K562 (cell line): Measurements from ENCODE around the gene SLC27A6. TPM values are rescaled to one million over a fixed set of nuclear protein-coding genes. Genes with fewer than 3 reads are reported as not detected.

Experiments used
- ATAC-seq: fragments of 200-7000 bp; cut with Tn5 transposase; 3 replicates; pipeline ENCODE4 v1.9.1; 2020; ENCODE audit warnings: moderate library complexity
- BruUV-seq: library from RNA; stranded (reverse); fragments of 400-500 nt; replicated peaks from 2 replicates; lab custom pipeline; 2021; lab: Mats Ljungman, UMichigan
- CTCF ChIA-PET: fragments of 300-600 bp; formaldehyde crosslinking; extraction: SDS; loops from one replicate; lab custom pipeline; 2021; ENCODE audit warnings: low intra/inter-chr PET ratio; lab: Yijun Ruan, JAX
- POLR2A ChIA-PET: fragments of 300-600, 350-650 bp; sonication (Branson Sonifier 250); formaldehyde crosslinking; extraction: SDS; loops from one replicate; lab custom pipeline; 2021; ENCODE audit warnings: antibody characterized with exemption, inconsistent platforms; lab: Yijun Ruan, JAX
- DNase-seq, 4 experiments: peaks; one replicate each; pipeline versions ENCODE4 v3.0.0 to v3.0.0-alpha.2; 2011 to 2018; ENCODE audit warnings: low spot score in 3 of 4, mixed read lengths in 3 of 4; ENCODE audit errors: extremely low read depth in 1 of 4
- FAIRE-seq: peaks from 2 replicates; lab custom pipeline; 2011; peaks lifted over from hg19 to GRCh38; lab: Jason Lieb, UNC
- H2AFZ ChIP-seq: 2 replicates; pipeline ENCODE4 v1.6.0; 2011; ENCODE audit warnings: low read depth, low read length, control low read depth, inconsistent platforms
- H3K27ac ChIP-seq: fragments of 200-600 bp; 3 replicates; pipeline ENCODE4 v1.8.0; 2011; ENCODE audit warnings: low read depth, mild to moderate bottlenecking, control low read depth, inconsistent platforms, low read length, moderate library complexity, mixed read lengths; ENCODE audit errors: extremely low read depth
- H3K27me3 ChIP-seq, 2 experiments: fragments of 300-600 bp in 1 of 2; 2 replicates in 1 of 2; 3 replicates in 1 of 2; pipeline versions ENCODE4 v1.6.0 to v1.8.0; 2011; ENCODE audit warnings: inconsistent platforms in 2 of 2, low read length in 2 of 2, mild to moderate bottlenecking in 1 of 2, mixed read lengths in 1 of 2, moderate library complexity in 1 of 2; ENCODE audit not compliant: control insufficient read depth in 2 of 2, insufficient read depth in 2 of 2
- H3K36me3 ChIP-seq: fragments of 300-600 bp; 3 replicates; pipeline ENCODE4 v1.8.0; 2011; ENCODE audit warnings: mild to moderate bottlenecking, low read length, inconsistent platforms; ENCODE audit not compliant: control insufficient read depth, insufficient read depth
- H3K4me1 ChIP-seq, 2 experiments: fragments of 200-600 bp in 1 of 2; replicated peaks in 1 of 2; 2 replicates in 1 of 2; 3 replicates in 1 of 2; pipeline versions ENCODE4 v1.5.1 to v1.8.0; 2011; ENCODE audit warnings: inconsistent platforms in 2 of 2, low read length in 2 of 2, mild to moderate bottlenecking in 1 of 2, mixed read lengths in 1 of 2, moderate library complexity in 1 of 2; ENCODE audit not compliant: control insufficient read depth in 2 of 2, insufficient read depth in 2 of 2
- H3K4me2 ChIP-seq: 2 replicates; pipeline ENCODE4 v1.6.1; 2011; ENCODE audit warnings: low read length, control low read depth, inconsistent platforms, mixed read lengths; ENCODE audit not compliant: insufficient read depth
- H3K4me3 ChIP-seq: fragments of 200-600 bp; sonication (generic), shearing (Covaris generic); 2 replicates; pipeline ENCODE4 v1.5.1; 2016; ENCODE audit warnings: control low read depth, inconsistent platforms
- H3K79me2 ChIP-seq: fragments of 200-600 bp; 3 replicates; pipeline ENCODE4 v1.8.0; 2011; ENCODE audit warnings: low read length, inconsistent platforms; ENCODE audit not compliant: control insufficient read depth, insufficient read depth
- H3K9ac ChIP-seq, 2 experiments: 2 replicates each; pipeline versions ENCODE4 v1.6.0 to v1.6.1; 2011; ENCODE audit warnings: low read depth in 2 of 2, low read length in 2 of 2, control low read depth in 1 of 2, inconsistent platforms in 1 of 2, mild to moderate bottlenecking in 1 of 2, mixed read lengths in 1 of 2; ENCODE audit not compliant: insufficient read depth in 1 of 2
- H3K9me1 ChIP-seq: one replicate; pipeline ENCODE4 v1.6.0; 2011; ENCODE audit warnings: inconsistent platforms, mild to moderate bottlenecking, low read length, moderate library complexity; ENCODE audit not compliant: control insufficient read depth, insufficient read depth
- H3K9me3 ChIP-seq: replicated peaks from 2 replicates; pipeline ENCODE4 v1.5.1; 2011; ENCODE audit warnings: low read depth, low read length, inconsistent platforms; ENCODE audit not compliant: control insufficient read depth, insufficient read depth
- H4K20me1 ChIP-seq: replicated peaks from 2 replicates; pipeline ENCODE4 v1.6.1; 2011; ENCODE audit warnings: low read length, inconsistent platforms, mixed read lengths; ENCODE audit not compliant: control insufficient read depth, insufficient read depth
- CBFA2T2 ChIP-seq: fragments of 450-650 bp; conservative IDR thresholded peaks from 2 replicates; pipeline ENCODE4 v1.6.1; 2017; ENCODE audit warnings: mild to moderate bottlenecking
- HDAC6 ChIP-seq: IDR thresholded peaks from 2 replicates; pipeline ENCODE4 v1.6.1; 2012; ENCODE audit warnings: low read depth, mild to moderate bottlenecking, control low read depth, inconsistent platforms, low read length, moderate library complexity
- HNRNPL ChIP-seq: fragments of 200-400 bp; formaldehyde crosslinking; IDR thresholded peaks from 2 replicates; pipeline ENCODE4 v1.6.1; 2017; ENCODE audit warnings: low read depth, mild to moderate bottlenecking, low read length
- NCOA2 ChIP-seq, 2 experiments: fragments of 450-650 bp; IDR thresholded peaks; 2 replicates each; pipeline ENCODE4 v1.6.1; 2018; ENCODE audit warnings: mild to moderate bottlenecking in 2 of 2, moderate library complexity in 1 of 2; ENCODE audit not compliant: partially characterized antibody in 2 of 2
- POLR2A ChIP-seq: fragments of 450-650 bp; conservative IDR thresholded peaks from 2 replicates; pipeline ENCODE4 v1.6.1; 2016
- TCF7 ChIP-seq: sonication (generic); IDR thresholded peaks from 2 replicates; pipeline ENCODE4 v1.6.1; 2016; ENCODE audit warnings: antibody characterized with exemption, borderline replicate concordance
- TRIM24 ChIP-seq, 2 experiments: fragments of 450-650 bp; IDR thresholded peaks; 2 replicates each; pipeline ENCODE4 v1.6.1; 2016
- ZNF347 ChIP-seq: fragments of 450-650 bp; formaldehyde crosslinking; IDR thresholded peaks from 2 replicates; pipeline ENCODE4 v1.4.0; 2020; ENCODE audit warnings: low read depth, mild to moderate bottlenecking, moderate library complexity
- WGBS: fragments of 100-300 bp; shearing (Covaris generic); methylation state at CpG from one replicate; pipeline ENCODE4 v1.1.6; 2016; ENCODE audit warnings: low coverage, mixed read lengths; ENCODE audit not compliant: insufficient coverage; ENCODE audit errors: missing lambda C conversion rate; 5-methylcytosine and 5-hydroxymethylcytosine counted together
- in situ Hi-C: fragments of 300-500 bp; cut with MboI; formaldehyde crosslinking; loops from 4 replicates; pipeline ENCODE4 v1.15.0; 2018; ENCODE audit warnings: inconsistent platforms, mixed read lengths
- intact Hi-C: fragments of 100-400 bp; cut with micrococcal nuclease; formaldehyde crosslinking; loops from 2 replicates; pipeline ENCODE4 v1.14.2; 2022
- polyA plus RNA-seq, 8 experiments: library from polyadenylated mRNA; depleted of rRNA in 4 of 8; stranded (reverse) in 5 of 8; unstranded in 3 of 8; fragments of >200 nt; fragmentation: Nextera tagmentation in 2 of 8; fragmentation: Illumina TruSeq in 1 of 8; extraction: Ambion mirVana in 2 of 8; extraction: Trizol in 1 of 8; gene quantifications; 2 replicates each; pipeline versions ENCODE4 v1.2.1 to v1.2.3, GENCODE V29; 2011 to 2014; ENCODE audit warnings: inconsistent platforms in 1 of 8, missing spikeins in 1 of 8
- total RNA-seq, 7 experiments: library from RNA; depleted of rRNA in 6 of 7; stranded (reverse); fragments of >200 nt in 6 of 7; fragmentation: Illumina TruSeq in 2 of 7; extraction: Trizol in 2 of 7; gene quantifications; 2 replicates each; pipeline versions ENCODE4 v1.2.1 to v1.2.3, GENCODE V29; 2011 to 2021; ENCODE audit warnings: low replicate concordance in 1 of 7
- TF ChIP-seq, protein P1 (sequence below), 2 experiments: IDR thresholded peaks; 2 replicates each; pipeline ENCODE4 v1.6.1; 2011; ENCODE audit warnings: borderline replicate concordance in 1 of 2, control low read depth in 1 of 2, low read depth in 1 of 2, low read length in 1 of 2, mild to moderate bottlenecking in 1 of 2, mixed read lengths in 1 of 2, moderate library complexity in 1 of 2; ENCODE audit not compliant: insufficient read depth in 1 of 2, insufficient read length in 1 of 2, poor library complexity in 1 of 2, severe bottlenecking in 1 of 2; ENCODE audit errors: extremely low read depth in 1 of 2
- TF ChIP-seq, protein P2 (sequence below): fragments of 250-450 bp; sonication (Bioruptor Pico); IDR thresholded peaks from 2 replicates; pipeline ENCODE4 v1.5.1; 2021; ENCODE audit warnings: mild to moderate bottlenecking
- TF ChIP-seq, protein P3 (sequence below): fragments of 150-350 bp; IDR thresholded peaks from 2 replicates; pipeline ENCODE4 v1.6.1; 2014; ENCODE audit warnings: low read depth, mild to moderate bottlenecking, low read length, borderline replicate concordance
- TF ChIP-seq, protein P4 (sequence below): fragments of 250-450 bp; sonication (Bioruptor Pico); IDR thresholded peaks from 2 replicates; pipeline ENCODE4 v1.4.0; 2020; ENCODE audit warnings: mild to moderate bottlenecking, moderate library complexity, borderline replicate concordance

SLC27A6 gene
- total and polyA plus RNA-seq, 9 of the 15 experiments (the other 6 are each of a cell fraction or from before 2014, with no cell fraction given) = 0.56 to 1.9 (median 1.2) TPM

DNA sequence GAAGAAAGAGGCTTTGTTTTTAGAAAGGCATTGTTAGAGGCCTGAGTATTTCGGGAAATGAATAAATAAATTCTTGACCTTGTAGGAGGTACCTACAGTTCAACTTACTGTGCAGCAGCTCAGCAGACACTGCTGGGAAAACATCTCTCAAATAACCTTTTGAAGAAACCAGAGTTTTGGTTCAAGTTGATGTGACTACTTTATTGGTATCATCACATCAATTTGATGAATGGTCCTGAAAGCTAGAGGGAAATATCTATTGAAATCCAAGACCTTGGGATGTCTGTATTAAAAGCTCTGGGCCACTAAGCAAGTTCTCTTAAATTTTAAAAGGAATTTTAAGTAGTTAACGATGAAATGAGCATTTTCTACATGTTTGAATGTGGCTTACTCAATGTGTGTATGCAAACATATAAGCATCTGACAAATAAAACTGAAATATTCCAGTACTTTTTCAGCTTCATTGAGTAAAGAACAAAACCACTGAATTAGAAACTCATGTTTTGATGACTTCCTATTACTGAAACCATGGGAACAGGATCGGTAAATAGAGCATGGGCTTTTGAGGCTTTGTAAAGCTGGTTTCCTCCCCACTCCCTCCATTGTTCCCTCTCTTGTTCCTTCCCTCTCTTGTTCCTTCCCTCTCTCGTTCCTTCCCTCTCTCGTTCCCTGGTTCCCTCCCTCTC, 36.7 kb downstream of the SLC27A6 start:
- Histone ChIP-seq H3K79me2 (no peaks in the 10 kb centered on the region), H3K36me3 (no peaks in the 10 kb centered on the region), H2AFZ (no peak overlapping the region), H3K4me1 (peaks cover 0 to 4% of the 10 kb centered on the region in 2 experiments; a peak in 2 of 5 replicates), H3K9ac (no peak overlapping the region), H3K27me3 (no peaks in the 10 kb centered on the region), H3K4me2 (no peak overlapping the region), H3K9me1 (no peaks in the 10 kb centered on the region), H3K4me3 (no peak overlapping the region), H3K9me3 (no peaks in the 10 kb centered on the region), H3K27ac (no peak overlapping the region), H4K20me1 (no peaks in the 10 kb centered on the region)
- DNase-seq = no peak
- BruUV-seq = no TSS peak
- in situ Hi-C loops = no loop called here
- POLR2A ChIA-PET = no interaction called here
- ATAC-seq = no peak
- FAIRE-seq = no peak
- intact Hi-C loops = no loop called here
- WGBS = 0% methylated on average over 3 of the region's 5 CpGs
- CTCF ChIA-PET = no interaction called here
- no peak for TF ChIP-seq ZNF347 (CRISPR knock-in tag)
- no peak for TF ChIP-seq TRIM24 (IDR thresholded peaks at IDR 0.05)
- TF ChIP-seq HNRNPL = no peak
- TF ChIP-seq HDAC6 = no peak
- no peak for TF ChIP-seq NCOA2 (IDR thresholded peaks at IDR 0.05; ENCODE audit: partially characterized antibody in 2 of 2)
- TF ChIP-seq CBFA2T2 = no peak
- TF ChIP-seq, protein P1, sequence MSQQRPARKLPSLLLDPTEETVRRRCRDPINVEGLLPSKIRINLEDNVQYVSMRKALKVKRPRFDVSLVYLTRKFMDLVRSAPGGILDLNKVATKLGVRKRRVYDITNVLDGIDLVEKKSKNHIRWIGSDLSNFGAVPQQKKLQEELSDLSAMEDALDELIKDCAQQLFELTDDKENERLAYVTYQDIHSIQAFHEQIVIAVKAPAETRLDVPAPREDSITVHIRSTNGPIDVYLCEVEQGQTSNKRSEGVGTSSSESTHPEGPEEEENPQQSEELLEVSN (IDR thresholded peaks at IDR 0.05; ENCODE audit: borderline replicate concordance in 1 of 2, extremely low read depth in 1 of 2, insufficient read depth in 1 of 2, insufficient read length in 1 of 2, low read depth in 1 of 2, low read length in 1 of 2, poor library complexity in 1 of 2, severe bottlenecking in 1 of 2) = no peak
- TF ChIP-seq, protein P2, sequence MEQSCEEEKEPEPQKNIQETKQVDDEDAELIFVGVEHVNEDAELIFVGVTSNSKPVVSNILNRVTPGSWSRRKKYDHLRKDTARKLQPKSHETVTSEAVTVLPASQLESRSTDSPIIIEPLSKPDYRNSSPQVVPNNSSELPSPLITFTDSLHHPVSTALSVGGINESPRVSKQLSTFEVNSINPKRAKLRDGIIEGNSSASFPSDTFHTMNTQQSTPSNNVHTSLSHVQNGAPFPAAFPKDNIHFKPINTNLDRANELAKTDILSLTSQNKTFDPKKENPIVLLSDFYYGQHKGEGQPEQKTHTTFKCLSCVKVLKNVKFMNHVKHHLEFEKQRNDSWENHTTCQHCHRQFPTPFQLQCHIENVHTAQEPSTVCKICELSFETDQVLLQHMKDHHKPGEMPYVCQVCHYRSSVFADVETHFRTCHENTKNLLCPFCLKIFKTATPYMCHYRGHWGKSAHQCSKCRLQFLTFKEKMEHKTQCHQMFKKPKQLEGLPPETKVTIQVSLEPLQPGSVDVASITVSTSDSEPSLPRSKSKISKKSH (CRISPR knock-in tag) = no peak
- TF ChIP-seq TCF7 = no peak
- TF ChIP-seq, protein P3, sequence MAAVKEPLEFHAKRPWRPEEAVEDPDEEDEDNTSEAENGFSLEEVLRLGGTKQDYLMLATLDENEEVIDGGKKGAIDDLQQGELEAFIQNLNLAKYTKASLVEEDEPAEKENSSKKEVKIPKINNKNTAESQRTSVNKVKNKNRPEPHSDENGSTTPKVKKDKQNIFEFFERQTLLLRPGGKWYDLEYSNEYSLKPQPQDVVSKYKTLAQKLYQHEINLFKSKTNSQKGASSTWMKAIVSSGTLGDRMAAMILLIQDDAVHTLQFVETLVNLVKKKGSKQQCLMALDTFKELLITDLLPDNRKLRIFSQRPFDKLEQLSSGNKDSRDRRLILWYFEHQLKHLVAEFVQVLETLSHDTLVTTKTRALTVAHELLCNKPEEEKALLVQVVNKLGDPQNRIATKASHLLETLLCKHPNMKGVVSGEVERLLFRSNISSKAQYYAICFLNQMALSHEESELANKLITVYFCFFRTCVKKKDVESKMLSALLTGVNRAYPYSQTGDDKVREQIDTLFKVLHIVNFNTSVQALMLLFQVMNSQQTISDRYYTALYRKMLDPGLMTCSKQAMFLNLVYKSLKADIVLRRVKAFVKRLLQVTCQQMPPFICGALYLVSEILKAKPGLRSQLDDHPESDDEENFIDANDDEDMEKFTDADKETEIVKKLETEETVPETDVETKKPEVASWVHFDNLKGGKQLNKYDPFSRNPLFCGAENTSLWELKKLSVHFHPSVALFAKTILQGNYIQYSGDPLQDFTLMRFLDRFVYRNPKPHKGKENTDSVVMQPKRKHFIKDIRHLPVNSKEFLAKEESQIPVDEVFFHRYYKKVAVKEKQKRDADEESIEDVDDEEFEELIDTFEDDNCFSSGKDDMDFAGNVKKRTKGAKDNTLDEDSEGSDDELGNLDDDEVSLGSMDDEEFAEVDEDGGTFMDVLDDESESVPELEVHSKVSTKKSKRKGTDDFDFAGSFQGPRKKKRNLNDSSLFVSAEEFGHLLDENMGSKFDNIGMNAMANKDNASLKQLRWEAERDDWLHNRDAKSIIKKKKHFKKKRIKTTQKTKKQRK = no peak
- no peak for TF ChIP-seq POLR2A
- TF ChIP-seq, protein P4, sequence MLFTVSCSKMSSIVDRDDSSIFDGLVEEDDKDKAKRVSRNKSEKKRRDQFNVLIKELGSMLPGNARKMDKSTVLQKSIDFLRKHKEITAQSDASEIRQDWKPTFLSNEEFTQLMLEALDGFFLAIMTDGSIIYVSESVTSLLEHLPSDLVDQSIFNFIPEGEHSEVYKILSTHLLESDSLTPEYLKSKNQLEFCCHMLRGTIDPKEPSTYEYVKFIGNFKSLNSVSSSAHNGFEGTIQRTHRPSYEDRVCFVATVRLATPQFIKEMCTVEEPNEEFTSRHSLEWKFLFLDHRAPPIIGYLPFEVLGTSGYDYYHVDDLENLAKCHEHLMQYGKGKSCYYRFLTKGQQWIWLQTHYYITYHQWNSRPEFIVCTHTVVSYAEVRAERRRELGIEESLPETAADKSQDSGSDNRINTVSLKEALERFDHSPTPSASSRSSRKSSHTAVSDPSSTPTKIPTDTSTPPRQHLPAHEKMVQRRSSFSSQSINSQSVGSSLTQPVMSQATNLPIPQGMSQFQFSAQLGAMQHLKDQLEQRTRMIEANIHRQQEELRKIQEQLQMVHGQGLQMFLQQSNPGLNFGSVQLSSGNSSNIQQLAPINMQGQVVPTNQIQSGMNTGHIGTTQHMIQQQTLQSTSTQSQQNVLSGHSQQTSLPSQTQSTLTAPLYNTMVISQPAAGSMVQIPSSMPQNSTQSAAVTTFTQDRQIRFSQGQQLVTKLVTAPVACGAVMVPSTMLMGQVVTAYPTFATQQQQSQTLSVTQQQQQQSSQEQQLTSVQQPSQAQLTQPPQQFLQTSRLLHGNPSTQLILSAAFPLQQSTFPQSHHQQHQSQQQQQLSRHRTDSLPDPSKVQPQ (CRISPR knock-in tag) = no peak
